Mucosa of descending colon (tissue), 3 donors: ENCODE results near the gene INSYN2A. TPM values are rescaled to one million over a fixed set of nuclear protein-coding genes. Genes with fewer than 3 reads are reported as not detected.

Source experiments
- ATAC-seq: fragments of 200-7000 bp; cut with Tn5 transposase; one replicate; pipeline ENCODE4 v1.9.1; 2020; ENCODE audit warnings: mild to moderate bottlenecking, moderate library complexity
- DNase-seq, 3 donors: peaks; one replicate each; pipeline ENCODE4 v3.0.0-alpha.2; 2020
- H3K36me3 ChIP-seq: fragments of 200-600 bp; one replicate; pipeline ENCODE4 v1.8.0; 2021; ENCODE audit warnings: low read depth, mild to moderate bottlenecking
- H3K4me1 ChIP-seq: fragments of 200-600 bp; one replicate; pipeline ENCODE4 v1.8.0; 2021; ENCODE audit warnings: low read depth, mild to moderate bottlenecking
- H3K4me3 ChIP-seq: fragments of 200-600 bp; one replicate; pipeline ENCODE4 v1.8.0; 2021; ENCODE audit warnings: mild to moderate bottlenecking
- H3K9me3 ChIP-seq: fragments of 200-600 bp; one replicate; pipeline ENCODE4 v1.8.0; 2021; ENCODE audit warnings: mild to moderate bottlenecking
- CTCF ChIP-seq: fragments of 200-600 bp; IDR thresholded peaks from one replicate; pipeline ENCODE4 v1.8.0; 2022; ENCODE audit warnings: antibody characterized with exemption, mild to moderate bottlenecking
- intact Hi-C, 2 donors: fragments of 100-400 bp; cut with DNase I in 1 of 2; cut with micrococcal nuclease in 1 of 2; formaldehyde crosslinking; loops; one replicate each; pipeline versions ENCODE4 v1.11.0 to v1.11.1; 2022; cut with DNase I, micrococcal nuclease
- total RNA-seq, 3 donors: library from RNA; stranded (reverse); fragmentation: NEBNext Ultra II Directional in 2 of 3; extraction: Animal tissue kit (Norgen Biotek cat#: 25700) in 2 of 3; gene quantifications; one replicate each; pipeline versions ENCODE4 v1.2.1 to v1.2.4, GENCODE V29; 2021 to 2023
- donor health status: DM: no; HTN: no; CAD: no; lungs with moderate emphysema.
- donor health status: DM: no; HTN: no; CAD: no.
- donor health status: DM: no; HTN: yes; CAD: no.

The INSYN2A gene
- total RNA-seq, 3 donors from 2014 or later, result 0.51 TPM; not detected in 2

GRCh38 chr10:127184582-127184981 lies 11.8 kb downstream of the INSYN2A start:
- Histone ChIP-seq H3K4me3 (no peak overlapping the region), H3K9me3 (no peaks in the 10 kb centered on the region), H3K36me3 (no peaks in the 10 kb centered on the region), H3K4me1 (no peaks in the 10 kb centered on the region)
- ATAC-seq, result no peak
- DNase-seq, result no peak
- intact Hi-C loops, result no loop called here
- TF ChIP-seq CTCF, result no peak

- ATAC-seq (no peak), DNase-seq (no peak)
- intact Hi-C loops, result no loop called here
- no peaks in the 10 kb centered on the region for H3K9me3 ChIP-seq
- TF ChIP-seq CTCF, result no peak
- no peak overlapping the region for H3K4me3 ChIP-seq
- no peaks in the 10 kb centered on the region for H3K36me3 ChIP-seq
- no peaks in the 10 kb centered on the region for H3K4me1 ChIP-seq
These were observed 14.2 kb downstream of the INSYN2A start for GRCh38 chr10:127182161-127182560.

GRCh38 chr10:127179612-127180250 lies 16.7 kb downstream of the INSYN2A start:
- ATAC-seq, result no peak
- no peaks in the 10 kb centered on the region for H3K9me3 ChIP-seq
- TF ChIP-seq CTCF, result no peak
- H3K4me3 ChIP-seq, result no peak overlapping the region
- intact Hi-C loops, result no loop called here
- no peaks in the 10 kb centered on the region for H3K36me3 ChIP-seq
- no peaks in the 10 kb centered on the region for H3K4me1 ChIP-seq
- no peak for DNase-seq

DNA sequence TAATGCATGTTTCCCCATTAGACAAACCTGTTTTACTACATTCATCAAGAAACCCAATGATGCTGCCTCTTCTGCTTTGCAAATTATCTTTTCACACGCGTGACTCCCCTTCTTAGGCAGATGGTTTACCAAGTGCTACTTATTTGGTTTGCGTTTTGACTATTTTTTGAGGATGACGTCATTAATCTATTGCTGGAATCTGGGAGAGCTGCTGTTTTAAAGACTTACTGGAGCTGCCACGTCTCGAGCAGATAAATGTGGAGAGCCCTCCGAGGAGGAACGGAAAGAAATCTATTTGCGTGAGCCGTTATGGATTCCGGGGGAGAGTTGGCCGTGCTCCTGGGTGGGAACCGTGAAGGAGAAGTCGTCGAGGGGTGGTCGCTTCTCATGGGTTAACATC lies 19.7 kb downstream of the INSYN2A start:
- no peak overlapping the region for H3K4me3 ChIP-seq

GRCh38 chr10:127175357-127176110 lies 20.9 kb downstream of the INSYN2A start:
- intact Hi-C loops, result no loop called here
- no peak for ATAC-seq
- no peaks in the 10 kb centered on the region for H3K9me3 ChIP-seq
- no peak for DNase-seq
- no peaks in the 10 kb centered on the region for H3K4me1 ChIP-seq
- H3K4me3 ChIP-seq, result no peak overlapping the region
- H3K36me3 ChIP-seq, result no peaks in the 10 kb centered on the region
- no peak for TF ChIP-seq CTCF

More for the DNA sequence above, 19.7 kb downstream of the INSYN2A start:
- no peak for TF ChIP-seq CTCF
- ATAC-seq, result no peak
- Histone ChIP-seq H3K9me3 (no peaks in the 10 kb centered on the region), H3K36me3 (no peaks in the 10 kb centered on the region), H3K4me1 (no peaks in the 10 kb centered on the region)
- intact Hi-C loops, result no loop called here
- no peak for DNase-seq
